Activated CD8-positive, alpha-beta memory T cell treated with anti-CD3 and anti-CD28 coated beads, Interleukin-2, amount 10 ng/mL, durations not matched to agents 7 days and 5 days (primary cell): ENCODE results near the gene IREB2. TPM values are rescaled to one million over a fixed set of nuclear protein-coding genes. Genes with fewer than 3 reads are reported as not detected.
"Not testable (repeated sequence)": the region's sequence is repeated elsewhere in the genome, so short reads cannot be mapped to it uniquely, and the experiment has no call there.

ENCODE experiments used
- ATAC-seq: fragments of 150-1000 bp; cut with Tn5 transposase; one replicate; pipeline ENCODE4 v1.10.0; 2021; ENCODE audit warnings: moderate library complexity
- CTCF ChIA-PET: fragments of 350-600 bp; sonication (Branson Sonifier 250); formaldehyde crosslinking; loops from one replicate; lab custom pipeline; 2021; ENCODE audit warnings: antibody characterized with exemption; lab: Charles Lee
- DNase-seq: peaks from one replicate; pipeline ENCODE4 v3.0.0-alpha.2; 2020
- H3K27ac Mint-ChIP-seq: one replicate; pipeline ENCODE4 v1.8.0; 2021; ENCODE audit warnings: mild to moderate bottlenecking, mixed read lengths
- H3K27me3 Mint-ChIP-seq: one replicate; pipeline ENCODE4 v1.8.0; 2021; ENCODE audit warnings: mixed read lengths
- H3K36me3 Mint-ChIP-seq: one replicate; pipeline ENCODE4 v1.8.0; 2021; ENCODE audit warnings: mild to moderate bottlenecking, mixed read lengths
- H3K4me1 Mint-ChIP-seq: one replicate; pipeline ENCODE4 v1.8.0; 2021; ENCODE audit warnings: mixed read lengths
- H3K4me3 Mint-ChIP-seq: one replicate; pipeline ENCODE4 v1.8.0; 2021; ENCODE audit warnings: mild to moderate bottlenecking, moderate library complexity, mixed read lengths
- H3K9me3 Mint-ChIP-seq: one replicate; pipeline ENCODE4 v1.8.0; 2022; ENCODE audit warnings: low read depth, mixed read lengths
- total RNA-seq, 2 experiments: library from RNA; stranded (reverse); gene quantifications; one replicate each; pipeline ENCODE4 v1.2.3, GENCODE V29; 2021

Gene IREB2
- total RNA-seq, 2 experiments from 2014 or later = 60.0 to 72.0 TPM

- no peaks in the 10 kb centered on the region for H3K27me3 Mint-ChIP-seq
- peaks cover 31% of the 10 kb centered on the region for H3K36me3 Mint-ChIP-seq
- H3K4me3 Mint-ChIP-seq = no peak overlapping the region
- H3K27ac Mint-ChIP-seq = no peak overlapping the region
- DNase-seq = no peak
- no peak for ATAC-seq
- H3K9me3 Mint-ChIP-seq = no peaks in the 10 kb centered on the region
- CTCF ChIA-PET = interaction anchor here (1.8 kb wide), 1 partner anchor 16 kb away, joined by 3 read pairs; no protein-coding TSS in a partner anchor
- H3K4me1 Mint-ChIP-seq = peaks cover 2% of the 10 kb centered on the region
Measured at GRCh38 chr15:78479650-78480049, 41.6 kb downstream of the IREB2 start.

GRCh38 chr15:78481917-78482316, 43.9 kb downstream of the IREB2 start:
- Mint-ChIP-seq H3K4me1 (no peaks in the 10 kb centered on the region), H3K27ac (no peak overlapping the region), H3K4me3 (no peak overlapping the region), H3K27me3 (no peaks in the 10 kb centered on the region), H3K9me3 (no peaks in the 10 kb centered on the region), H3K36me3 (peaks cover 37% of the 10 kb centered on the region)
- CTCF ChIA-PET = interaction anchor here (0.8 to 1.1 kb wide), 2 partner anchors 12 to 22 kb away, joined by 3 to 4 read pairs; no protein-coding TSS in a partner anchor
- no peak for ATAC-seq
- DNase-seq = no peak

- CTCF ChIA-PET = no interaction called here
- Mint-ChIP-seq H3K27ac (peak overlapping the region; percentile 4), H3K4me3 (no peak overlapping the region), H3K36me3 (peaks cover 56% of the 10 kb centered on the region), H3K4me1 (no peaks in the 10 kb centered on the region), H3K27me3 (no peaks in the 10 kb centered on the region), H3K9me3 (no peaks in the 10 kb centered on the region)
- ATAC-seq (no peak), DNase-seq (no peak)
Measured at GRCh38 chr15:78492872-78493271, 54.9 kb downstream of the IREB2 start.

- H3K4me3 Mint-ChIP-seq = no peak overlapping the region
- H3K9me3 Mint-ChIP-seq = peaks cover 2% of the 10 kb centered on the region
- H3K4me1 Mint-ChIP-seq = peaks cover 5% of the 10 kb centered on the region
- CTCF ChIA-PET = no interaction called here
- peaks cover 33% of the 10 kb centered on the region for H3K36me3 Mint-ChIP-seq
- ATAC-seq (no peak), DNase-seq (no peak)
- H3K27ac Mint-ChIP-seq = no peak overlapping the region
- no peaks in the 10 kb centered on the region for H3K27me3 Mint-ChIP-seq
Measured at GRCh38 chr15:78501857-78502256, 63.8 kb downstream of the IREB2 start.

- Mint-ChIP-seq H3K4me1 (peaks cover 7% of the 10 kb centered on the region), H3K9me3 (peaks cover 2% of the 10 kb centered on the region), H3K36me3 (peaks cover 31% of the 10 kb centered on the region), H3K27ac (no peak overlapping the region), H3K4me3 (no peak overlapping the region), H3K27me3 (peaks cover under 1% of the 10 kb centered on the region)
- DNase-seq = no peak
- no peak for ATAC-seq
- CTCF ChIA-PET = no interaction called here
Measured at GRCh38 chr15:78502641-78503040, 64.6 kb downstream of the IREB2 start.

GRCh38 chr15:78506971-78507830, 69.2 kb downstream of the IREB2 start, which contains the start of gene HYKK:
Gene HYKK, plus strand, starts transcription at chr15:78507577. Its CDS starts 5,512 bp downstream, at chr15:78513089.
- Mint-ChIP-seq H3K4me1 (peaks cover 22% of the 10 kb centered on the region), H3K36me3 (peaks cover 2% of the 10 kb centered on the region), H3K9me3 (no peaks in the 10 kb centered on the region), H3K27me3 (peaks cover 6% of the 10 kb centered on the region), H3K27ac (no peak within 1 kb of the TSS), H3K4me3 (peak within 1 kb of the TSS; percentile 75)
- DNase-seq (peak; percentile 84), ATAC-seq (peak; percentile 92)
- CTCF ChIA-PET = interaction anchor here (1.0 to 1.9 kb wide), 3 partner anchors 42 to 85 kb away, joined by 3 to 6 read pairs (median 5); partner anchors contain the start of gene IREB2

GRCh38 chr15:78507831-78508160, 69.8 kb downstream of the IREB2 start:
- H3K4me3 Mint-ChIP-seq = peak overlapping the region; percentile 75
- no peak overlapping the region for H3K27ac Mint-ChIP-seq
- H3K9me3 Mint-ChIP-seq = no peaks in the 10 kb centered on the region
- no peak for DNase-seq
- peak; percentile 29 for ATAC-seq
- H3K36me3 Mint-ChIP-seq = peaks cover 1% of the 10 kb centered on the region
- H3K4me1 Mint-ChIP-seq = peaks cover 22% of the 10 kb centered on the region
- peaks cover 6% of the 10 kb centered on the region for H3K27me3 Mint-ChIP-seq
- CTCF ChIA-PET = interaction anchor here (1.0 to 1.9 kb wide), 3 partner anchors 42 to 85 kb away, joined by 3 to 6 read pairs (median 5); partner anchors contain the start of gene IREB2

- H3K4me3 Mint-ChIP-seq = peak overlapping the region; percentile 75
Measured at GRCh38 chr15:78508272-78508671, 70.3 kb downstream of the IREB2 start.

GRCh38 chr15:78509726-78510312, 71.8 kb downstream of the IREB2 start:
- CTCF ChIA-PET = no interaction called here
- no peak for ATAC-seq
- no peak overlapping the region for H3K4me3 Mint-ChIP-seq
- H3K36me3 Mint-ChIP-seq = peaks cover 1% of the 10 kb centered on the region
- peaks cover 22% of the 10 kb centered on the region for H3K4me1 Mint-ChIP-seq
- no peak for DNase-seq
- H3K27ac Mint-ChIP-seq = no peak overlapping the region
- no peaks in the 10 kb centered on the region for H3K9me3 Mint-ChIP-seq
- H3K27me3 Mint-ChIP-seq = peaks cover 6% of the 10 kb centered on the region

More at GRCh38 chr15:78508272-78508671, 70.3 kb downstream of the IREB2 start:
- no peaks in the 10 kb centered on the region for H3K9me3 Mint-ChIP-seq
- peaks cover 22% of the 10 kb centered on the region for H3K4me1 Mint-ChIP-seq
- peaks cover 6% of the 10 kb centered on the region for H3K27me3 Mint-ChIP-seq
- H3K27ac Mint-ChIP-seq = no peak overlapping the region
- peaks cover 1% of the 10 kb centered on the region for H3K36me3 Mint-ChIP-seq
- DNase-seq (no peak), ATAC-seq (no peak)
- CTCF ChIA-PET = interaction anchor here (1.0 to 1.9 kb wide), 3 partner anchors 43 to 86 kb away, joined by 3 to 6 read pairs (median 5); partner anchors contain the start of gene IREB2

GRCh38 chr15:78520035-78520434, 82.0 kb downstream of the IREB2 start:
- ATAC-seq, H3K4me3 Mint-ChIP-seq, H3K4me1 Mint-ChIP-seq, H3K27ac Mint-ChIP-seq, DNase-seq, H3K36me3 Mint-ChIP-seq, H3K27me3 Mint-ChIP-seq, H3K9me3 Mint-ChIP-seq, CTCF ChIA-PET: not testable (repeated sequence)

- H3K4me3 Mint-ChIP-seq = no peak overlapping the region
- H3K27ac Mint-ChIP-seq = no peak overlapping the region
- no peaks in the 10 kb centered on the region for H3K4me1 Mint-ChIP-seq
- CTCF ChIA-PET = no interaction called here
- peaks cover 1% of the 10 kb centered on the region for H3K36me3 Mint-ChIP-seq
- H3K27me3 Mint-ChIP-seq = no peaks in the 10 kb centered on the region
- DNase-seq (no peak), ATAC-seq (no peak)
- H3K9me3 Mint-ChIP-seq = no peaks in the 10 kb centered on the region
Measured at GRCh38 chr15:78524230-78524629, 86.2 kb downstream of the IREB2 start.

GRCh38 chr15:78527325-78527724, 89.3 kb downstream of the IREB2 start:
- no peaks in the 10 kb centered on the region for H3K4me1 Mint-ChIP-seq
- CTCF ChIA-PET = no interaction called here

GRCh38 chr15:78533331-78533730, 95.3 kb downstream of the IREB2 start:
- no peak overlapping the region for H3K27ac Mint-ChIP-seq
- no peaks in the 10 kb centered on the region for H3K4me1 Mint-ChIP-seq

More at GRCh38 chr15:78527325-78527724, 89.3 kb downstream of the IREB2 start:
- ATAC-seq (no peak), DNase-seq (no peak)
- H3K36me3 Mint-ChIP-seq = peaks cover 1% of the 10 kb centered on the region
- no peaks in the 10 kb centered on the region for H3K27me3 Mint-ChIP-seq
- no peak overlapping the region for H3K4me3 Mint-ChIP-seq
- no peaks in the 10 kb centered on the region for H3K9me3 Mint-ChIP-seq
- H3K27ac Mint-ChIP-seq = no peak overlapping the region

More at GRCh38 chr15:78533331-78533730, 95.3 kb downstream of the IREB2 start:
- H3K27me3 Mint-ChIP-seq = no peaks in the 10 kb centered on the region
- no peak for ATAC-seq
- H3K9me3 Mint-ChIP-seq = no peaks in the 10 kb centered on the region
- H3K4me3 Mint-ChIP-seq = no peak overlapping the region
- no peak for DNase-seq
- H3K36me3 Mint-ChIP-seq = no peaks in the 10 kb centered on the region
- CTCF ChIA-PET = interaction anchor here (0.6 kb wide), 1 partner anchor 50 kb away, joined by 3 read pairs; no protein-coding TSS in a partner anchor
